ENCODE results near the gene ARMH3. TPM values are rescaled to one million over a fixed set of nuclear protein-coding genes. Genes with fewer than 3 reads are reported as not detected.
"Not testable (repeated sequence)": the region's sequence is repeated elsewhere in the genome, so short reads cannot be mapped to it uniquely, and the experiment has no call there.

Gene ARMH3
- total RNA-seq, 1 experiment from 2014 or later = 17.1 TPM

DNA sequence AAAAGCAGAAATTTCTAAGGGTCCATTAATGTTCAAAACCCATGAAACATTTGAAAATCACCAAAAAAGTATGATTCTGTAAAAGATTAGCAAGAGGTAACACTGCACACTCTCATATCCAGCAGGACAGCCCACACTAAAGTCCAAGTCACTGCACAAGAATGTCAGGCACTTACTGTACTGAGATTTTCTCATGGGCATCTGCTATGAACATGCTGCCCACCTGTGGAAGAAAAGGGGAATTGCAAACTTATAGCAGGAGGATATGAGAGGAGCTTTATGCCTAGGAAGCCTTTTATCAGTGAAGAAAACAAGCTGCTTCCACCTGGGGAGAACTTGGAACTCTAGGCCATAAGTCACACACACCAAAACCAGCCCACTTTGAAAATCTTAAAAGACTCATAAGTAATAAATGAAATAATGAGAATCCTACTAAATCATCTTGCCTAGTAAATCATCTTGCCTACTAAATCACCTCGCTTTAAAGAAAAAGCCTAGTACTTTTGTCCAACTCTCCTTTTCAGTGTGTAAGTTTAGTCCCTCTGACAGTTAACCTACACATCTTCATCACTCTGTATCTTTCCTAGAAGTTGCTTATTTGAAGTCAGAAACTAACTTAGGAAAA lies 46.1 kb downstream of the ARMH3 start:
- Mint-ChIP-seq H3K9me3 (no peaks in the 10 kb centered on the region), H3K27ac (peak overlapping the region; percentile 1; the same call in 1 of the 2 replicates), H3K4me1 (peaks cover 21% of the 10 kb centered on the region), H3K27me3 (ENCODE audit: low read depth) (no peaks in the 10 kb centered on the region), H3K36me3 (peaks cover 17% of the 10 kb centered on the region), H3K4me3 (no peak overlapping the region)
- DNase-seq (ENCODE audit: low spot score) = peak; percentile 31
- CTCF ChIA-PET = interaction anchor here (0.6 to 6.8 kb wide), 82 partner anchors 10 to 1461 kb away, joined by 3 to 304 read pairs (median 5); partner anchors contain the start of genes ARMH3, KCNIP2, NPM3 and OGA
- POLR2A ChIA-PET = interaction anchor here (0.6 to 1.3 kb wide), 4 partner anchors 105 to 170 kb away, joined by 3 to 4 read pairs (median 3); partner anchors contain the start of gene KCNIP2
- ATAC-seq = peak; percentile 96
- TF ChIP-seq, protein P1, sequence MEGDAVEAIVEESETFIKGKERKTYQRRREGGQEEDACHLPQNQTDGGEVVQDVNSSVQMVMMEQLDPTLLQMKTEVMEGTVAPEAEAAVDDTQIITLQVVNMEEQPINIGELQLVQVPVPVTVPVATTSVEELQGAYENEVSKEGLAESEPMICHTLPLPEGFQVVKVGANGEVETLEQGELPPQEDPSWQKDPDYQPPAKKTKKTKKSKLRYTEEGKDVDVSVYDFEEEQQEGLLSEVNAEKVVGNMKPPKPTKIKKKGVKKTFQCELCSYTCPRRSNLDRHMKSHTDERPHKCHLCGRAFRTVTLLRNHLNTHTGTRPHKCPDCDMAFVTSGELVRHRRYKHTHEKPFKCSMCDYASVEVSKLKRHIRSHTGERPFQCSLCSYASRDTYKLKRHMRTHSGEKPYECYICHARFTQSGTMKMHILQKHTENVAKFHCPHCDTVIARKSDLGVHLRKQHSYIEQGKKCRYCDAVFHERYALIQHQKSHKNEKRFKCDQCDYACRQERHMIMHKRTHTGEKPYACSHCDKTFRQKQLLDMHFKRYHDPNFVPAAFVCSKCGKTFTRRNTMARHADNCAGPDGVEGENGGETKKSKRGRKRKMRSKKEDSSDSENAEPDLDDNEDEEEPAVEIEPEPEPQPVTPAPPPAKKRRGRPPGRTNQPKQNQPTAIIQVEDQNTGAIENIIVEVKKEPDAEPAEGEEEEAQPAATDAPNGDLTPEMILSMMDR (IDR thresholded peaks at IDR 0.05) = peak; percentile 53
- no peak for TF ChIP-seq RORB (CRISPR knock-in tag; IDR thresholded peaks at IDR 0.05)
- no peak for TF ChIP-seq SMAD3 (CRISPR knock-in tag; IDR thresholded peaks at IDR 0.05; ENCODE audit: borderline replicate concordance)

GRCh38 chr10:102007796-102008195 lies 48.2 kb downstream of the ARMH3 start:
- H3K4me3 Mint-ChIP-seq = no peak overlapping the region
- POLR2A ChIA-PET = interaction anchor here (0.7 kb wide), 2 partner anchors 166 to 167 kb away, joined by 3 read pairs; no protein-coding TSS in a partner anchor
- CTCF ChIA-PET = interaction anchor here (0.6 to 6.8 kb wide), 13 partner anchors 10 to 500 kb away, joined by 3 to 304 read pairs (median 3); partner anchors contain the start of gene KCNIP2
- peaks cover 12% of the 10 kb centered on the region for H3K4me1 Mint-ChIP-seq
- no peak overlapping the region for H3K27ac Mint-ChIP-seq
- ATAC-seq = no peak
- no peak for TF ChIP-seq TEAD4 (CRISPR knock-in tag; IDR thresholded peaks at IDR 0.05)
- no peak for TF ChIP-seq ZNF138 (CRISPR knock-in tag; conservative IDR thresholded peaks at IDR 0.05)
- TF ChIP-seq, protein P2, sequence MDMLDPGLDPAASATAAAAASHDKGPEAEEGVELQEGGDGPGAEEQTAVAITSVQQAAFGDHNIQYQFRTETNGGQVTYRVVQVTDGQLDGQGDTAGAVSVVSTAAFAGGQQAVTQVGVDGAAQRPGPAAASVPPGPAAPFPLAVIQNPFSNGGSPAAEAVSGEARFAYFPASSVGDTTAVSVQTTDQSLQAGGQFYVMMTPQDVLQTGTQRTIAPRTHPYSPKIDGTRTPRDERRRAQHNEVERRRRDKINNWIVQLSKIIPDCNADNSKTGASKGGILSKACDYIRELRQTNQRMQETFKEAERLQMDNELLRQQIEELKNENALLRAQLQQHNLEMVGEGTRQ (CRISPR knock-in tag; IDR thresholded peaks at IDR 0.05) = no peak
- TF ChIP-seq FOXK1 (CRISPR knock-in tag; IDR thresholded peaks at IDR 0.05) = no peak
- TF ChIP-seq CREM (CRISPR knock-in tag; IDR thresholded peaks at IDR 0.05) = no peak
- no peak for TF ChIP-seq TEAD1 (CRISPR knock-in tag; IDR thresholded peaks at IDR 0.05)
- no peak for TF ChIP-seq NR1H2 (CRISPR knock-in tag; IDR thresholded peaks at IDR 0.05)
- peaks cover 22% of the 10 kb centered on the region for H3K36me3 Mint-ChIP-seq
- no peaks in the 10 kb centered on the region for H3K9me3 Mint-ChIP-seq
- no peaks in the 10 kb centered on the region for H3K27me3 Mint-ChIP-seq (ENCODE audit: low read depth)
- DNase-seq (ENCODE audit: low spot score) = no peak

GRCh38 chr10:102007031-102007430 lies 48.9 kb downstream of the ARMH3 start:
- CTCF ChIA-PET = interaction anchor here (0.6 to 6.8 kb wide), 7 partner anchors 9 to 167 kb away, joined by 3 to 304 read pairs (median 4); partner anchors contain the start of gene KCNIP2
- not testable (repeated sequence) for H3K4me3 Mint-ChIP-seq; H3K4me1 Mint-ChIP-seq; H3K9me3 Mint-ChIP-seq; ATAC-seq; H3K27me3 Mint-ChIP-seq (ENCODE audit: low read depth); DNase-seq (ENCODE audit: low spot score); H3K27ac Mint-ChIP-seq
- POLR2A ChIA-PET = interaction anchor here (0.7 kb wide), 2 partner anchors 109 to 315 kb away, joined by 3 to 6 read pairs; no protein-coding TSS in a partner anchor
- H3K36me3 Mint-ChIP-seq = peaks cover 22% of the 10 kb centered on the region

GRCh38 chr10:102004376-102004775 lies 51.6 kb downstream of the ARMH3 start:
- Mint-ChIP-seq H3K27ac (no peak overlapping the region; the same call in 1 of the 2 replicates), H3K4me3 (no peak overlapping the region), H3K36me3 (peaks cover 27% of the 10 kb centered on the region), H3K9me3 (no peaks in the 10 kb centered on the region), H3K27me3 (ENCODE audit: low read depth) (no peaks in the 10 kb centered on the region), H3K4me1 (peaks cover 6% of the 10 kb centered on the region)
- ChIA-PET CTCF (interaction anchor here (1.1 kb wide), 1 partner anchor 164 kb away, joined by 4 read pairs; no protein-coding TSS in a partner anchor), POLR2A (no interaction called here)
- DNase-seq (ENCODE audit: low spot score) (no peak), ATAC-seq (no peak)
- TF ChIP-seq NR1H2 (CRISPR knock-in tag; IDR thresholded peaks at IDR 0.05) = no peak

DNA sequence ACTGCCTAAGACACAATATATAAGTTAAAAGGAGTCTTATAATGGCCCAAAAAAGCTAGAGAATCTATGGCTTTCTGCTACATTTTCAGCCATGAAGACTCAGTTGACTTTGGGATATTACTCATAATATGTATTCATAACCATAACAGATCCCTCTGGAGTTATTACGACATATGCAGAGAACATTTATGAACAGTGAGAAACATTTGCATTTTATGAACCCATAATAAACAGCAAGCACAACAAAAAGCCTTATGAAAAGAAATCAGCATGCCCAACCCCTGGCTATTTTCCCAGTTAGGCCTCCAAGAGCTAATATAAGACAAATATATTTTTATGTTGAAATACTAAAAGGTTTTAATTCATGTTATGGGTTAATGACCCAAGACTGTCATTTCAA lies 52.4 kb downstream of the ARMH3 start:
- DNase-seq (ENCODE audit: low spot score) (no peak), ATAC-seq (no peak)
- Mint-ChIP-seq H3K4me3 (no peak overlapping the region), H3K9me3 (no peaks in the 10 kb centered on the region), H3K27me3 (ENCODE audit: low read depth) (no peaks in the 10 kb centered on the region), H3K4me1 (no peaks in the 10 kb centered on the region), H3K36me3 (peaks cover 23% of the 10 kb centered on the region), H3K27ac (no peak overlapping the region)
- ChIA-PET POLR2A (no interaction called here), CTCF (interaction anchor here (1.1 kb wide), 1 partner anchor 163 kb away, joined by 4 read pairs; no protein-coding TSS in a partner anchor)
- TF ChIP-seq SMAD3 (CRISPR knock-in tag; IDR thresholded peaks at IDR 0.05; ENCODE audit: borderline replicate concordance) (no peak), JUN (CRISPR knock-in tag; IDR thresholded peaks at IDR 0.05) (no peak), TCF7 (CRISPR knock-in tag; IDR thresholded peaks at IDR 0.05; ENCODE audit: low read depth) (no peak), ZNF425 (CRISPR knock-in tag; conservative IDR thresholded peaks at IDR 0.05) (no peak)
- TF ChIP-seq, protein P3, sequence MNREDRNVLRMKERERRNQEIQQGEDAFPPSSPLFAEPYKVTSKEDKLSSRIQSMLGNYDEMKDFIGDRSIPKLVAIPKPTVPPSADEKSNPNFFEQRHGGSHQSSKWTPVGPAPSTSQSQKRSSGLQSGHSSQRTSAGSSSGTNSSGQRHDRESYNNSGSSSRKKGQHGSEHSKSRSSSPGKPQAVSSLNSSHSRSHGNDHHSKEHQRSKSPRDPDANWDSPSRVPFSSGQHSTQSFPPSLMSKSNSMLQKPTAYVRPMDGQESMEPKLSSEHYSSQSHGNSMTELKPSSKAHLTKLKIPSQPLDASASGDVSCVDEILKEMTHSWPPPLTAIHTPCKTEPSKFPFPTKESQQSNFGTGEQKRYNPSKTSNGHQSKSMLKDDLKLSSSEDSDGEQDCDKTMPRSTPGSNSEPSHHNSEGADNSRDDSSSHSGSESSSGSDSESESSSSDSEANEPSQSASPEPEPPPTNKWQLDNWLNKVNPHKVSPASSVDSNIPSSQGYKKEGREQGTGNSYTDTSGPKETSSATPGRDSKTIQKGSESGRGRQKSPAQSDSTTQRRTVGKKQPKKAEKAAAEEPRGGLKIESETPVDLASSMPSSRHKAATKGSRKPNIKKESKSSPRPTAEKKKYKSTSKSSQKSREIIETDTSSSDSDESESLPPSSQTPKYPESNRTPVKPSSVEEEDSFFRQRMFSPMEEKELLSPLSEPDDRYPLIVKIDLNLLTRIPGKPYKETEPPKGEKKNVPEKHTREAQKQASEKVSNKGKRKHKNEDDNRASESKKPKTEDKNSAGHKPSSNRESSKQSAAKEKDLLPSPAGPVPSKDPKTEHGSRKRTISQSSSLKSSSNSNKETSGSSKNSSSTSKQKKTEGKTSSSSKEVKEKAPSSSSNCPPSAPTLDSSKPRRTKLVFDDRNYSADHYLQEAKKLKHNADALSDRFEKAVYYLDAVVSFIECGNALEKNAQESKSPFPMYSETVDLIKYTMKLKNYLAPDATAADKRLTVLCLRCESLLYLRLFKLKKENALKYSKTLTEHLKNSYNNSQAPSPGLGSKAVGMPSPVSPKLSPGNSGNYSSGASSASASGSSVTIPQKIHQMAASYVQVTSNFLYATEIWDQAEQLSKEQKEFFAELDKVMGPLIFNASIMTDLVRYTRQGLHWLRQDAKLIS (CRISPR knock-in tag; IDR thresholded peaks at IDR 0.05; ENCODE audit: borderline replicate concordance) = no peak
